ENCODE results near the gene GPX6. TPM values are rescaled to one million over a fixed set of nuclear protein-coding genes. Genes with fewer than 3 reads are reported as not detected.

The GPX6 gene
- total and polyA plus RNA-seq, 2 donors (not counting 3 experiments of a cell fraction or from before 2014, with no cell fraction given): not detected

DNA sequence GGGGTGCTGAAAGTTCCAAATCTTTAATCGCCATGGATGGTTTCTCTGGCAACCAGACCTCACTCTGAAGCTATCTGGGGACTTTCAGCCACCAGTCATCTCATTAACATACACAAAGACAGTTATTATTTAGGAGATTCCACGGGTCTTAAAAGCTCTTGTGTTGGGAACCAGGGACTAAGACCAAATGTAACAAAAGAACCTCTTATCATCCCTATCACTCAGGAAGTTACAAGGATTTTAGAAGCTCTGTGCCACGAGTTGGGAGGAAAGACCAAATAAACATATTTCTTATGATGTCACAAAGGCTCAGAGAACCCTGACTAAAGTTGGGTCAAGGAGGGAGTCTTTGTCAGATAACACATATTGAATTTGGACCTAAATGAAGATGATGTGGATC lies 17.7 kb downstream of the GPX6 start:
- Histone ChIP-seq H4K20me1 (replicated peaks; ENCODE audit: control insufficient read depth, extremely low read depth, insufficient read depth, low read length) (no peaks in the 10 kb centered on the region), H3K4me2 (ENCODE audit: insufficient read depth, low read length) (no peak overlapping the region), H2AFZ (ENCODE audit: low read depth, low read length) (no peak overlapping the region), H3K9ac (replicated peaks; ENCODE audit: extremely low read depth, insufficient read depth, low read length) (no peak overlapping the region), H3K9me3 (replicated peaks; ENCODE audit: control insufficient read depth, insufficient read depth, low read length) (no peaks in the 10 kb centered on the region), H3K79me2 (ENCODE audit: control insufficient read depth, insufficient read depth, low read length) (no peaks in the 10 kb centered on the region), H3K4me1 (ENCODE audit: control insufficient read depth, extremely low read depth, insufficient read depth, low read length) (no peaks in the 10 kb centered on the region), H3K4me3 (replicated peaks in 1 of 3; ENCODE audit: insufficient read depth in 1 of 3, low read depth in 1 of 3, low read length in 3 of 3) (no peak overlapping the region), H3K36me3 (ENCODE audit: control insufficient read depth in 2 of 2, extremely low read depth in 1 of 2, insufficient read depth in 2 of 2, low read length in 2 of 2) (no peaks in the 10 kb centered on the region), H3K27ac (ENCODE audit: insufficient read depth, low read depth, low read length) (no peak overlapping the region), H3K27me3 (ENCODE audit: control insufficient read depth in 2 of 2, insufficient read depth in 2 of 2, low read length in 2 of 2) (peaks cover 1 to 4% of the 10 kb centered on the region in 2 experiments), H3K9me1 (replicated peaks; ENCODE audit: control insufficient read depth, extremely low read depth, insufficient read depth, low read length) (no peaks in the 10 kb centered on the region)
- no peak for TF ChIP-seq MAX (IDR thresholded peaks at IDR 0.05; ENCODE audit: insufficient read depth, insufficient read length)
- no peak for TF ChIP-seq MYC (IDR thresholded peaks at IDR 0.05; ENCODE audit: low read depth, low read length)
- TF ChIP-seq CTCF (IDR thresholded peaks at IDR 0.05; ENCODE audit: extremely low read depth in 1 of 2, insufficient read depth in 1 of 2, low read depth in 1 of 2, low read length in 2 of 2): no peak
- TF ChIP-seq POLR2A (IDR thresholded peaks at IDR 0.05; ENCODE audit: low read depth, low read length): no peak
- no peak for TF ChIP-seq EZH2 (IDR thresholded peaks at IDR 0.05; ENCODE audit: borderline replicate concordance, low read depth, low read length, severe bottlenecking)
- TF ChIP-seq GATA2 (IDR thresholded peaks at IDR 0.05; ENCODE audit: insufficient read depth, insufficient read length, low read depth, low read length): no peak
- TF ChIP-seq FOS (IDR thresholded peaks at IDR 0.05; ENCODE audit: borderline replicate concordance, insufficient read depth, low read length): no peak
- TF ChIP-seq JUN (IDR thresholded peaks at IDR 0.05; ENCODE audit: borderline replicate concordance, insufficient read depth, insufficient read length, low read depth): no peak
- TF ChIP-seq POLR2AphosphoS5 (IDR thresholded peaks at IDR 0.05; ENCODE audit: insufficient read depth, low read depth, low read length): no peak
- no peak for FAIRE-seq
- ChIA-PET POLR2A (no interaction called here), CTCF (interaction anchor here (1.3 kb wide), 1 partner anchor 10 kb away, joined by 3 read pairs; no protein-coding TSS in a partner anchor)
- DNase-seq (ENCODE audit: low read depth, low spot score): no peak
- intact Hi-C loops (cut with micrococcal nuclease): no loop called here
- dilution Hi-C loops (cut with MboI; ENCODE audit: extremely low pct_ligation_motif_present, low sequenced_read_pairs): no loop called here
- no TSS peak for BruUV-seq (replicated peaks)

Data from endothelial cell of umbilical vein (primary cell).